Neural crest cell (in vitro differentiated cells): ENCODE results near the gene PIGS. TPM values are rescaled to one million over a fixed set of nuclear protein-coding genes. Genes with fewer than 3 reads are reported as not detected.

Experiments
- DNase-seq: peaks from one replicate; pipeline ENCODE4 v3.0.0; 2021; ENCODE audit warnings: low read depth, mixed read lengths, low spot score
- H3K27ac Mint-ChIP-seq: one replicate; pipeline ENCODE4 v1.8.0; 2021; ENCODE audit warnings: mild to moderate bottlenecking, mixed read lengths; ENCODE audit not compliant: unreplicated experiment
- H3K27me3 Mint-ChIP-seq: 2 replicates; pipeline ENCODE4 v1.8.0; 2021; ENCODE audit warnings: low read depth, mild to moderate bottlenecking, mixed read lengths
- H3K36me3 Mint-ChIP-seq: 2 replicates; pipeline ENCODE4 v1.8.0; 2021; ENCODE audit warnings: low read depth, mild to moderate bottlenecking, mixed read lengths
- H3K4me1 Mint-ChIP-seq: 2 replicates; pipeline ENCODE4 v1.8.0; 2021; ENCODE audit warnings: mixed read lengths
- H3K4me3 Mint-ChIP-seq: one replicate; pipeline ENCODE4 v1.8.0; 2021; ENCODE audit warnings: mild to moderate bottlenecking, mixed read lengths
- H3K9me3 Mint-ChIP-seq: 2 replicates; pipeline ENCODE4 v1.8.0; 2021; ENCODE audit warnings: mixed read lengths
- CTCF ChIP-seq: fragments of 200-600 bp; sonication (generic); conservative IDR thresholded peaks from 2 replicates; pipeline ENCODE4 v1.5.0; 2021; ENCODE audit warnings: antibody characterized with exemption, mild to moderate bottlenecking
- total RNA-seq: library from RNA; stranded (reverse); gene quantifications from 2 replicates; pipeline ENCODE4 v1.2.1, GENCODE V29; 2021

Gene PIGS
- total RNA-seq, 1 donor from 2014 or later, result 63.5 TPM

- Mint-ChIP-seq H3K9me3 (no peaks in the 10 kb centered on the region), H3K27ac (no peak overlapping the region), H3K36me3 (peaks cover 13% of the 10 kb centered on the region), H3K4me3 (no peak overlapping the region), H3K27me3 (no peaks in the 10 kb centered on the region), H3K4me1 (no peaks in the 10 kb centered on the region)
- TF ChIP-seq CTCF, result no peak
- DNase-seq, result no peak
These were observed 14.5 kb upstream of the PIGS start for GRCh38 chr17:28585851-28586250.

GRCh38 chr17:28584434-28584833 lies 13.1 kb upstream of the PIGS start:
- Mint-ChIP-seq H3K4me3 (no peak overlapping the region), H3K27me3 (no peaks in the 10 kb centered on the region)

GRCh38 chr17:28582513-28582912 lies 11.2 kb upstream of the PIGS start:
- Mint-ChIP-seq H3K27ac (no peak overlapping the region), H3K9me3 (no peaks in the 10 kb centered on the region), H3K27me3 (no peaks in the 10 kb centered on the region), H3K4me1 (no peaks in the 10 kb centered on the region), H3K36me3 (peaks cover 19% of the 10 kb centered on the region), H3K4me3 (no peak overlapping the region)
- no peak for DNase-seq
- TF ChIP-seq CTCF, result no peak

More at GRCh38 chr17:28584434-28584833, 13.1 kb upstream of the PIGS start:
- H3K4me1 Mint-ChIP-seq, result no peaks in the 10 kb centered on the region
- no peak for DNase-seq
- H3K27ac Mint-ChIP-seq, result no peak overlapping the region
- H3K9me3 Mint-ChIP-seq, result no peaks in the 10 kb centered on the region
- H3K36me3 Mint-ChIP-seq, result peaks cover 19% of the 10 kb centered on the region
- TF ChIP-seq CTCF, result no peak

GRCh38 chr17:28580959-28581358 lies 9.6 kb upstream of the PIGS start:
- H3K27me3 Mint-ChIP-seq, result no peaks in the 10 kb centered on the region
- no peak overlapping the region for H3K27ac Mint-ChIP-seq
- no peak for TF ChIP-seq CTCF
- H3K9me3 Mint-ChIP-seq, result no peaks in the 10 kb centered on the region
- H3K4me3 Mint-ChIP-seq, result no peak overlapping the region
- H3K36me3 Mint-ChIP-seq, result peaks cover 22% of the 10 kb centered on the region
- peaks cover 12% of the 10 kb centered on the region for H3K4me1 Mint-ChIP-seq
- DNase-seq, result no peak

GRCh38 chr17:28579526-28579925 lies 8.2 kb upstream of the PIGS start:
- Mint-ChIP-seq H3K27me3 (no peaks in the 10 kb centered on the region), H3K9me3 (no peaks in the 10 kb centered on the region), H3K36me3 (peaks cover 19% of the 10 kb centered on the region), H3K27ac (no peak overlapping the region), H3K4me1 (peaks cover 13% of the 10 kb centered on the region), H3K4me3 (no peak overlapping the region)
- TF ChIP-seq CTCF, result no peak
- no peak for DNase-seq
